Lung (tissue), 12 donors: ENCODE data around the gene ASMTL. TPM values are rescaled to one million over a fixed set of nuclear protein-coding genes. Genes with fewer than 3 reads are reported as not detected.

Experiments used
- ATAC-seq: fragments of 200-7000 bp; cut with Tn5 transposase; one replicate; pipeline ENCODE4 v1.9.1; 2020; ENCODE audit warnings: moderate number of reproducible peaks; ENCODE audit not compliant: insufficient read depth, low FRiP score
- DNase-seq, 3 donors: peaks; one replicate each; pipeline ENCODE4 v3.0.0-alpha.2; 2013 to 2017
- H3K27ac ChIP-seq, 2 donors: one replicate each; pipeline ENCODE4 v1.5.1; 2013; ENCODE audit warnings: mild to moderate bottlenecking in 2 of 2, moderate library complexity in 2 of 2, control low read depth in 1 of 2, inconsistent platforms in 1 of 2, low read depth in 1 of 2, low read length in 1 of 2
- H3K27me3 ChIP-seq, 3 donors: one replicate each; pipeline ENCODE4 v1.5.1; 2013; ENCODE audit warnings: low read length in 2 of 3; ENCODE audit not compliant: control insufficient read depth in 3 of 3, insufficient read depth in 3 of 3
- H3K36me3 ChIP-seq, 4 donors: one replicate each; pipeline ENCODE4 v1.5.1; 2013; ENCODE audit warnings: low read length in 4 of 4, mild to moderate bottlenecking in 1 of 4, moderate library complexity in 1 of 4; ENCODE audit not compliant: control insufficient read depth in 4 of 4, insufficient read depth in 4 of 4
- H3K4me1 ChIP-seq, 5 donors: one replicate each; pipeline ENCODE4 v1.5.1; 2013; ENCODE audit warnings: low read length in 5 of 5, mild to moderate bottlenecking in 2 of 5, moderate library complexity in 1 of 5; ENCODE audit not compliant: control insufficient read depth in 5 of 5, insufficient read depth in 5 of 5
- H3K4me3 ChIP-seq: one replicate; pipeline ENCODE4 v1.5.1; 2013; ENCODE audit warnings: mild to moderate bottlenecking, control low read depth, moderate library complexity
- H3K9ac ChIP-seq, 2 donors: one replicate each; pipeline ENCODE4 v1.5.1; 2013; ENCODE audit warnings: low read length in 2 of 2, control low read depth in 1 of 2; ENCODE audit not compliant: insufficient read depth in 1 of 2
- H3K9me3 ChIP-seq, 4 donors: one replicate each; pipeline ENCODE4 v1.5.1; 2013; ENCODE audit warnings: low read length in 3 of 4, mild to moderate bottlenecking in 1 of 4, moderate library complexity in 1 of 4; ENCODE audit not compliant: control insufficient read depth in 4 of 4, insufficient read depth in 3 of 4
- CTCF ChIP-seq: IDR thresholded peaks from 2 replicates; pipeline ENCODE4 v1.5.1; 2012; ENCODE audit warnings: mild to moderate bottlenecking; ENCODE audit errors: control extremely low read depth, extremely low read depth
- WGBS, 2 donors: extraction: QIAGEN DNeasy Blood & Tissue Kit; methylation state at CpG; one replicate each; pipeline ENCODE4 v1.1.7; 2013; 5-methylcytosine and 5-hydroxymethylcytosine counted together
- polyA plus RNA-seq, 2 donors: library from polyadenylated mRNA; stranded (reverse); fragments of 200-250 nt; gene quantifications; one replicate each; pipeline ENCODE4 v1.2.1, GENCODE V29; 2013
- total RNA-seq, 2 donors: library from RNA; depleted of rRNA in 1 of 2; stranded (reverse); fragments of >200 nt in 1 of 2; gene quantifications; one replicate each; pipeline ENCODE4 v1.2.1, GENCODE V29; 2014 to 2021
- donor health status: control.
- donor health status: control.
- donor health status: Bipolar disorder and iron deficiency.
- donor health status: healthy.
- donor health status: DM: yes; HTN: yes; CAD: no.

ASMTL gene
- total and polyA plus RNA-seq, 4 donors, result 12.3 to 29.4 (median 21.8) TPM

- Histone ChIP-seq H3K4me3 (peak overlapping the region; percentile 74), H3K36me3 (peaks cover 21 to 38% (median 31%) of the 10 kb centered on the region in 4 donors), H3K27me3 (no peaks in the 10 kb centered on the region), H3K9ac (peak overlapping the region in 1 of 2 donors; percentile 55), H3K4me1 (peaks cover 0 to 25% (median 7%) of the 10 kb centered on the region in 5 donors), H3K27ac (peak overlapping the region; percentile 96 to 100), H3K9me3 (no peaks in the 10 kb centered on the region)
- ATAC-seq, result peak; percentile 39
- 0% methylated on average over 44 to 70 of the region's 76 CpGs for WGBS, 2 donors
- TF ChIP-seq CTCF, result no peak
- peak; percentile 79 to 88 (median 86) for DNase-seq
Measured at GRCh38 chrX:1392376-1393068, 60.2 kb downstream of the ASMTL start.

DNA sequence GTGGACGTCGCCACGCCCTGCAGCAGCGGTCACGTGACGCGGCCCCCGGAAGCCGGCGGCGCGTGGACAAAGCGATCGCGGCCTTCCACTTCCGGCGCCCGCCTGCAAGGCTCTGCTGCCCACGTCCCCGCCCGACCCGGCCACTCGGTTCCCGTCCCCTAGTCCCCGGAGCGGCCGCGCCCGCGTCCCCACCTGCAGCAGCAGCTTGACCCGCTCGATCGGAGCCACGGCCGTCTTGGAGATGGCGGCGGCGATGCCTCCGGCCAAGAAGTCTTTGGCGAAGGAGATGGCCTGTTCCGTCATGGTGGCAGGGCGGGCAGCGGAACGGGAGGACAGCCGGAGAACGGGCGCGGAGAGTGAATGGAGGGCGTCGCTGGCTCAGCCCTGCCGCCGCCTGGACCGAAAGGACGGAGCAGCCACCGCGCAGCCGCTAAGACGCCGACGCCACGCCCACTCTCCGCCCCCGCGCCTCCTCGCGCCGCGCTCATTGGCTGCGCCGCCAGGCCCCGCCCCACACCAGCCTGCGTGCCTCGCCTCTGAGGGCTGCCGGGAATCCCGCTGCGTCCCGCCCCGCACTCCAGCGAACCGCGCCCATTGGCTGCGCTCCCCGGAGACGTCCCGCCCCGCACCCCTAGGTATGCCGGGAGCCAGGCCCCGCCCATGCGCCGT lies 60.9 kb downstream of the ASMTL start, which contains the start of gene SLC25A6:
Gene SLC25A6, minus strand, starts transcription at position 407 of the 669 bp plus-strand sequence. Its CDS starts 104 bp downstream, at position 303.
- 0% methylated on average over 58 to 90 of the region's 90 CpGs for WGBS, 2 donors
- DNase-seq (peak; percentile 98 to 99 (median 99)), ATAC-seq (peak; percentile 97)
- no peaks in the 10 kb centered on the region for H3K27me3 ChIP-seq
- peak within 1 kb of the TSS; percentile 97 to 100 for H3K27ac ChIP-seq
- TF ChIP-seq CTCF, result no peak
- no peaks in the 10 kb centered on the region for H3K9me3 ChIP-seq
- peaks cover 0 to 25% (median 7%) of the 10 kb centered on the region in 5 donors for H3K4me1 ChIP-seq
- H3K36me3 ChIP-seq, result peaks cover 28 to 45% (median 37%) of the 10 kb centered on the region in 4 donors
- H3K4me3 ChIP-seq, result peak within 1 kb of the TSS; percentile 80
- peak within 1 kb of the TSS; percentile 85 to 98 for H3K9ac ChIP-seq

DNA sequence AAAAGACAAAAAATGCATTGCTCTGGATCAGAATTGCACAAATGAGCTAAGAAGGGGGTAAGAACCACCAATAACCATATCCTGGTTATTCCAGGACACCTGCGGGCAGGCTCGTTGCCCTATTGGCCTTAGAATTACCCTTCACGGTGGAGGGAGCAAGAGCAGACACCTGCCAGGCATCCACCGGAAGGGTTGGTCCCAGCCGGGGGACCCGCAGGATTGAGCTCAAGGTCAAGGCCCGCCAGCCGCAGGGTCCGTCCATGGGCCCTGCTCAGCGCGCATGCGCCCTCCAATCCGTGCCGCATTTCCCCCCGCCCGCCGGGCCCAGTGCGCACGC lies 61.4 kb downstream of the ASMTL start:
- H3K4me1 ChIP-seq, result peaks cover 0 to 25% (median 7%) of the 10 kb centered on the region in 5 donors
- H3K27ac ChIP-seq, result peak overlapping the region; percentile 97 to 99
- H3K4me3 ChIP-seq, result peak overlapping the region; percentile 80
- H3K9ac ChIP-seq, result peak overlapping the region; percentile 85 to 98
- no peaks in the 10 kb centered on the region for H3K27me3 ChIP-seq
- DNase-seq (peak in 1 of 3 donors; percentile 94), ATAC-seq (no peak)
- H3K36me3 ChIP-seq, result peaks cover 32 to 50% (median 39%) of the 10 kb centered on the region in 4 donors
- no peak for TF ChIP-seq CTCF
- WGBS, 2 donors, result 0 to 1% methylated on average over 16 to 19 of the region's 19 CpGs
- no peaks in the 10 kb centered on the region for H3K9me3 ChIP-seq
